ENCODE results near the gene PRM3.

DNA sequence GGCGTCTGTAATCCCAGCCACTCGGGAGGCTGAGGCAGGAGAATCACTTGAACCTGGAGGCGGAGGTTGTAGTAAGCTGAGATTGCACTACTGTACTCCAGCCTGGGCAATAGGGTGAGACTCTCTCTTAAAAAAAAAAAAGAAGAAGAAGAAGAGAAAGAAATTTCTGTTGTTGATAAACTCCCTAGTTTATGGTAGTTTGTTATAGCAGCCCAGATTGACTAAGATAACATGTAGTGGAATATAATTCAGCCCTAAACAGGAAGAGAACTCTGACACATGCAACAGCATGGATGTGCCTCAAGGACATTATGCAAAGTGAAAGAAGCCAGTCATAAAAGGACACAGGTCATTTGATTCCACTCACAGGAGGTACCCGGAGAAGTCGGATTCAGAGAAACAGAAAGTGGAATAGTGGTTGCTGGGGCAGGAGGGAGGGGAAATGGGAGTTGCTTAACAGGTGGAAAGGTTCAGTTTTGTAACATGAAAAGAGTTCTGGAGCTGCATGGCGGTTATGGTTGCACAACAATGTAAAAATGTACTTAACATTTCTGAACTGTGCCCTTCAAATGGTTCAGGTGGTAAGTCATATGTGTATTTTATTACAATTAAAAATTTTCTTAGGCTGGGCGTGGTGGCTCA, 33.7 kb upstream of the PRM3 start:
- TF ChIP-seq, protein P1, sequence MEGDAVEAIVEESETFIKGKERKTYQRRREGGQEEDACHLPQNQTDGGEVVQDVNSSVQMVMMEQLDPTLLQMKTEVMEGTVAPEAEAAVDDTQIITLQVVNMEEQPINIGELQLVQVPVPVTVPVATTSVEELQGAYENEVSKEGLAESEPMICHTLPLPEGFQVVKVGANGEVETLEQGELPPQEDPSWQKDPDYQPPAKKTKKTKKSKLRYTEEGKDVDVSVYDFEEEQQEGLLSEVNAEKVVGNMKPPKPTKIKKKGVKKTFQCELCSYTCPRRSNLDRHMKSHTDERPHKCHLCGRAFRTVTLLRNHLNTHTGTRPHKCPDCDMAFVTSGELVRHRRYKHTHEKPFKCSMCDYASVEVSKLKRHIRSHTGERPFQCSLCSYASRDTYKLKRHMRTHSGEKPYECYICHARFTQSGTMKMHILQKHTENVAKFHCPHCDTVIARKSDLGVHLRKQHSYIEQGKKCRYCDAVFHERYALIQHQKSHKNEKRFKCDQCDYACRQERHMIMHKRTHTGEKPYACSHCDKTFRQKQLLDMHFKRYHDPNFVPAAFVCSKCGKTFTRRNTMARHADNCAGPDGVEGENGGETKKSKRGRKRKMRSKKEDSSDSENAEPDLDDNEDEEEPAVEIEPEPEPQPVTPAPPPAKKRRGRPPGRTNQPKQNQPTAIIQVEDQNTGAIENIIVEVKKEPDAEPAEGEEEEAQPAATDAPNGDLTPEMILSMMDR (IDR thresholded peaks at IDR 0.05 in 4 of 5, conservative IDR thresholded peaks at IDR 0.05 in 1 of 5), result no peak
- TF ChIP-seq POLR2A (IDR thresholded peaks at IDR 0.05), result no peak
